HUES64 (cell line): ENCODE data around the gene DCHS2.

Experiments
- H3K27ac ChIP-seq: 2 replicates; pipeline ENCODE4 v1.7.0; 2013; ENCODE audit warnings: low read depth, low read length, inconsistent platforms
- H3K27me3 ChIP-seq: 2 replicates; pipeline ENCODE4 v1.6.1; 2013; ENCODE audit warnings: mild to moderate bottlenecking, low read length; ENCODE audit not compliant: insufficient read depth
- H3K36me3 ChIP-seq: 2 replicates; pipeline ENCODE4 v1.6.1; 2013; ENCODE audit warnings: mild to moderate bottlenecking, low read length; ENCODE audit not compliant: insufficient read depth
- H3K4me1 ChIP-seq: 2 replicates; pipeline ENCODE4 v1.6.1; 2013; ENCODE audit warnings: mild to moderate bottlenecking, low read length, moderate library complexity; ENCODE audit not compliant: insufficient read depth
- H3K4me3 ChIP-seq: 2 replicates; pipeline ENCODE4 v1.5.1; 2013; ENCODE audit warnings: mild to moderate bottlenecking, low read length, moderate library complexity
- H3K9ac ChIP-seq: 2 replicates; pipeline ENCODE4 v1.6.1; 2013; ENCODE audit warnings: mild to moderate bottlenecking, low read depth, low read length
- H3K9me3 ChIP-seq: 2 replicates; pipeline ENCODE4 v1.6.1; 2013; ENCODE audit warnings: low read depth, low read length; ENCODE audit not compliant: insufficient read depth
- WGBS: fragments of 150-250, 120-280 bp; methylation state at CpG from one replicate; pipeline ENCODE4 v1.1.7; 2013; ENCODE audit warnings: missing lambda C conversion rate; 5-methylcytosine and 5-hydroxymethylcytosine counted together

DCHS2 gene

GRCh38 chr4:154417373-154417673, 74.3 kb downstream of the DCHS2 start:
- Histone ChIP-seq H3K27me3 (peaks cover 21% of the 10 kb centered on the region), H3K9me3 (no peaks in the 10 kb centered on the region), H3K4me3 (peak overlapping the region; percentile 76), H3K4me1 (peaks cover 9% of the 10 kb centered on the region), H3K9ac (no peak overlapping the region), H3K36me3 (no peaks in the 10 kb centered on the region), H3K27ac (no peak overlapping the region)
- 0% methylated on average over 1 of the region's 2 CpGs for WGBS

DNA sequence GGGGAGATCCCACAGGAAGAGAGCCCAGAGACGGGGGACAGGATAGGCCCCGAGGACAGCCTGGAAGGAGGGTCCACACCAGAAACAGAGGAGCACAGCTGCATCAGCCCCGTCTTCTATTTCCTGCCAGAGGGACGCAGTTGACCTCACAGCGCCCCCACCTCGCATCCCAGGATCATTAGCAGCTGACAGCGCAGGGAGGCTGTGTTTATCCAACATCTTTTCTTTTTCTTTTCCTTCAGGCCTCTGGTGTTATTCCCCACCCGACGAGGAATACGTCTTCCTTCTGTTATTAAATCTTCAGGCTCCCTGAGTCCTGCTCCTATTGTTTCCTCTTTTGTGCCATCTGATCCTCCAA, 75.4 kb downstream of the DCHS2 start:
- H3K36me3 ChIP-seq: no peaks in the 10 kb centered on the region
- no peaks in the 10 kb centered on the region for H3K9me3 ChIP-seq
- peaks cover 21% of the 10 kb centered on the region for H3K27me3 ChIP-seq
- peak overlapping the region; percentile 76 for H3K4me3 ChIP-seq
- H3K27ac ChIP-seq: no peak overlapping the region
- WGBS: 3% methylated on average over 10 of the region's 10 CpGs
- H3K9ac ChIP-seq: 0 out of 2 replicates have a peak overlapping the region, but pooled peaks have one; percentile 41
- peaks cover 9% of the 10 kb centered on the region for H3K4me1 ChIP-seq

DNA sequence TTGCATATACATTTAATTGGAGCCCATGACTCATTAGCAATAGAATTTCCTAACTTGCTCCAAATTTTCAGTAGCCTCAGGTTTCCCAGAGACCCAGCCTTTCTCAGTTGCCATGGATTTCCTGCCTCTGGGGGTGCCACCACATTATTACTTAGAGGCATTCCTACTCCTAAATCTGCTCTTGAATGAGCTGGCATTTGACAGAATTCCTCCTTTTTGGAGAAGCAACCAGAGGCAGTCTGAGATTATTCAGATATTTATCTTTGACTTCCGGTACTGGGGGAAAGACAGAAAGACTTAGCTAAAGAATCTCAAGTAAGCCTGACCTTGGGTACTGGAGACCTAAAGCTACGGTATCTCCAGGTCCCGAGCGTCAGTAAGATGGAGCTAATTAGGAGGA, 76.3 kb downstream of the DCHS2 start:
- 37% methylated on average over 4 of the region's 4 CpGs for WGBS
- Histone ChIP-seq H3K27me3 (peaks cover 21% of the 10 kb centered on the region), H3K36me3 (no peaks in the 10 kb centered on the region), H3K4me3 (no peak overlapping the region), H3K9ac (no peak overlapping the region), H3K27ac (no peak overlapping the region), H3K4me1 (peaks cover 9% of the 10 kb centered on the region), H3K9me3 (no peaks in the 10 kb centered on the region)

- H3K9ac ChIP-seq: no peak overlapping the region
- peaks cover 21% of the 10 kb centered on the region for H3K27me3 ChIP-seq
- peaks cover 9% of the 10 kb centered on the region for H3K4me1 ChIP-seq
- no peaks in the 10 kb centered on the region for H3K36me3 ChIP-seq
- 84% methylated on average over 2 of the region's 3 CpGs for WGBS
- H3K4me3 ChIP-seq: no peak overlapping the region
- H3K9me3 ChIP-seq: no peaks in the 10 kb centered on the region
- H3K27ac ChIP-seq: no peak overlapping the region
Measured at GRCh38 chr4:154414796-154415195, 76.8 kb downstream of the DCHS2 start.

DNA sequence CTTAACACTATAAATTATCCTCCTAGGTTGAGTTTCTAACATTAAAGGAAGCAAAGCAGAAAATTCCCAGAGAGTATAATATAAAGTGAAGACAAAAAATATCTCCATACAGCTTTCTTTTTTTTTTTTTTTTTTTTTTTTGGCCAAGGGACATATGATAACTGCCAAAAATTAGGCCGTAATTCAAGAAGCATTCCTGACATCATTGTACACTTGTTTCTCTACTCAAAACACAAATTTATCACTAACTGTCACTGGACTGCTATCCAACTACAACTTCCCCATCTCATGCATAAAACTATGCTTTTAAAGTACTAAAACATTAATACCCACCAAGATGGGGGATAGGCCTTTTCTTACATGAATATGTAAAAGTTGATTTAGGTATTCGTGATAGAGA, 77.2 kb downstream of the DCHS2 start:
- 97% methylated on average over 2 of the region's 2 CpGs for WGBS

GRCh38 chr4:154407443-154407842, 84.2 kb downstream of the DCHS2 start:
- no peak overlapping the region for H3K4me3 ChIP-seq

More for the DNA sequence above, 77.2 kb downstream of the DCHS2 start:
- no peaks in the 10 kb centered on the region for H3K36me3 ChIP-seq
- no peak overlapping the region for H3K9ac ChIP-seq
- no peaks in the 10 kb centered on the region for H3K9me3 ChIP-seq
- H3K4me1 ChIP-seq: peaks cover 9% of the 10 kb centered on the region
- H3K27ac ChIP-seq: no peak overlapping the region
- no peak overlapping the region for H3K4me3 ChIP-seq
- H3K27me3 ChIP-seq: peaks cover 21% of the 10 kb centered on the region

DNA sequence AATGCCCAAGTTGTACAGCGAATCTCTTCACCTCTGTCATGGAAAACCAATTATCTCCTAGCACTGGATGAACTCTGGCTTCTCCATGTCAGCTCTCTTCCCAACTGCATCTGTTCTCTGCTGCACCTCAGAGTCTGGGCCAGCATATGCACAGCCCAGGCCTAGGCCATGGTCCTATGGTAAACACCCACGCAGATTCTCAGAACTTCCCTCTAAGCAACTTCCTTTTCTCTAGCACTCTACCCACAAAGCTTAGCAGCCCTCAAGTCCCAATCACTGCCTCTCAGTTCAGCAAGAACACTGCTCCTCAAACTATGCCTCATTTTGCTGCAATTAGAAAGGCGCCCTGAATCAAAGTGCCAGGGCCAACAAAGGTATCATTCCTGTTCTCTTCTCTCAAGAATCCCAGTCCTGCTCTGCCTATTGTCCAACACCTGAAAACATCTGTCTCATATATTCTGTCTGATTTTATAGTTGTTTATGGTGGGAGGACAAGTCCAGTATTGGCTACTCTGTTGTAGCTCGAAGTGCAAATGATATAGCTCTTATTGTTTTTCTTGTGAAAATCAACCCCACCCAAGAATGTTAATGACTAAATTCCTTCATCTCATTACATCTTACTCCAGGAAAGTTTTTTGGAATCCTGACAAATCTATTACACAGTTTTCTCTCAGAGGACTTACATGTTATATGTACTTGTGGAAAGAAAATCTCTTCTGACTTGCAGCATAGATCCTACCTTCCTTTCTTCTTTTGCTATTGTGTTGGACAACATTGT, 85.4 kb downstream of the DCHS2 start:
- Histone ChIP-seq H3K9me3 (no peaks in the 10 kb centered on the region), H3K9ac (no peak overlapping the region), H3K27me3 (no peaks in the 10 kb centered on the region), H3K4me1 (no peaks in the 10 kb centered on the region), H3K4me3 (no peak overlapping the region), H3K36me3 (no peaks in the 10 kb centered on the region), H3K27ac (no peak overlapping the region)
- 96% methylated on average over 3 of the region's 4 CpGs for WGBS

More at GRCh38 chr4:154407443-154407842, 84.2 kb downstream of the DCHS2 start:
- Histone ChIP-seq H3K27me3 (no peaks in the 10 kb centered on the region), H3K4me1 (no peaks in the 10 kb centered on the region), H3K9ac (no peak overlapping the region), H3K36me3 (no peaks in the 10 kb centered on the region), H3K27ac (no peak overlapping the region), H3K9me3 (no peaks in the 10 kb centered on the region)

GRCh38 chr4:154399259-154399974, 92.2 kb downstream of the DCHS2 start:
- no peak overlapping the region for H3K27ac ChIP-seq
- no peak overlapping the region for H3K9ac ChIP-seq
- 88% methylated on average over 10 of the region's 10 CpGs for WGBS
- H3K27me3 ChIP-seq: no peaks in the 10 kb centered on the region
- no peak overlapping the region for H3K4me3 ChIP-seq
- H3K9me3 ChIP-seq: no peaks in the 10 kb centered on the region
- H3K36me3 ChIP-seq: no peaks in the 10 kb centered on the region
- no peaks in the 10 kb centered on the region for H3K4me1 ChIP-seq

DNA sequence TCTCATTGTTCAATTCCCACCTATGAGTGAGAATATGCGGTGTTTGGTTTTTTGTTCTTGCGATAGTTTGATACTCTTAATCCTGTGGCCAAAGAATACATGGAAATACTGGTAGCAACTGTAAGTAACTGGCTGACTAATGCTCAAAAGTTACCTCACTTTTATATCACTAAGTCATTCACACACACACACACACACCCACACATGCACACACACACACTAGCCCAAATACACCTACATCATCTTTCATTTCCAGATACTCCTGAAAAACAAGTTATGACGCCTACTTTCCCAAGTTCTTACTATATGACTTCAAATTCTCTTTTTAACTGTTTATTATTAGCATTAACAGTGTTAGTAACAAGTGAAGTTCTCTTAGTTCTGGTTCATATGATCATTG, 101.3 kb downstream of the DCHS2 start:
- WGBS: 100% methylated on average over 3 of the region's 3 CpGs
- Histone ChIP-seq H3K4me3 (no peak overlapping the region), H3K27ac (no peak overlapping the region), H3K27me3 (no peaks in the 10 kb centered on the region), H3K9ac (no peak overlapping the region), H3K4me1 (no peaks in the 10 kb centered on the region), H3K9me3 (no peaks in the 10 kb centered on the region), H3K36me3 (no peaks in the 10 kb centered on the region)

DNA sequence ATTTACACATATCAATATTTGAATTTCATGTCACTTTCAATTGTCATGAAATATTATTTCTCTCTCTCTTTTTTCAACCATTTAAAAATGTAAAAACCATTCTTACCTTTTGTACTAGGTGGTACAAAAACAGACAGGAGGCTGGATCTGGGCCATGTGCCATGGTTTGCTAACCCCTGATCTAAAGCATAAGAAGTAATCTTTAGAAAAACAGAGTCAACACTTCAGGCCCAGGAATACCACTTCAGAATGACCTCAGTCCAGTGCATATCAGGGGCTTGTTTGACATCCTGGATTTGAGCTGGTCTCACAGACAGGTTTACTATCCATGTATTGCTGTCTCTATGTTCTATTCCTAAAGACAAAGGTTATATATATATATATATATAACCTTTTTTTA, 102.5 kb downstream of the DCHS2 start:
- H3K9me3 ChIP-seq: no peaks in the 10 kb centered on the region
- no peak overlapping the region for H3K27ac ChIP-seq
- H3K9ac ChIP-seq: no peak overlapping the region
- H3K36me3 ChIP-seq: no peaks in the 10 kb centered on the region
- no peaks in the 10 kb centered on the region for H3K4me1 ChIP-seq
- H3K27me3 ChIP-seq: no peaks in the 10 kb centered on the region
- H3K4me3 ChIP-seq: no peak overlapping the region

- Histone ChIP-seq H3K4me1 (no peaks in the 10 kb centered on the region), H3K4me3 (no peak overlapping the region), H3K27me3 (no peaks in the 10 kb centered on the region), H3K27ac (no peak overlapping the region), H3K9me3 (no peaks in the 10 kb centered on the region), H3K36me3 (no peaks in the 10 kb centered on the region), H3K9ac (no peak overlapping the region)
- WGBS: 95% methylated on average over 4 of the region's 4 CpGs
Measured at GRCh38 chr4:154384012-154384411, 107.6 kb downstream of the DCHS2 start.
